CD4-positive, alpha-beta T cell treated with Interleukin-6 for 4 hours (primary cell): ENCODE results near the gene TRIB2.

ENCODE experiments used
- DNase-seq: peaks from one replicate; pipeline ENCODE4 v3.0.0-alpha.2; 2020; ENCODE audit warnings: mixed read lengths

The TRIB2 gene

DNA sequence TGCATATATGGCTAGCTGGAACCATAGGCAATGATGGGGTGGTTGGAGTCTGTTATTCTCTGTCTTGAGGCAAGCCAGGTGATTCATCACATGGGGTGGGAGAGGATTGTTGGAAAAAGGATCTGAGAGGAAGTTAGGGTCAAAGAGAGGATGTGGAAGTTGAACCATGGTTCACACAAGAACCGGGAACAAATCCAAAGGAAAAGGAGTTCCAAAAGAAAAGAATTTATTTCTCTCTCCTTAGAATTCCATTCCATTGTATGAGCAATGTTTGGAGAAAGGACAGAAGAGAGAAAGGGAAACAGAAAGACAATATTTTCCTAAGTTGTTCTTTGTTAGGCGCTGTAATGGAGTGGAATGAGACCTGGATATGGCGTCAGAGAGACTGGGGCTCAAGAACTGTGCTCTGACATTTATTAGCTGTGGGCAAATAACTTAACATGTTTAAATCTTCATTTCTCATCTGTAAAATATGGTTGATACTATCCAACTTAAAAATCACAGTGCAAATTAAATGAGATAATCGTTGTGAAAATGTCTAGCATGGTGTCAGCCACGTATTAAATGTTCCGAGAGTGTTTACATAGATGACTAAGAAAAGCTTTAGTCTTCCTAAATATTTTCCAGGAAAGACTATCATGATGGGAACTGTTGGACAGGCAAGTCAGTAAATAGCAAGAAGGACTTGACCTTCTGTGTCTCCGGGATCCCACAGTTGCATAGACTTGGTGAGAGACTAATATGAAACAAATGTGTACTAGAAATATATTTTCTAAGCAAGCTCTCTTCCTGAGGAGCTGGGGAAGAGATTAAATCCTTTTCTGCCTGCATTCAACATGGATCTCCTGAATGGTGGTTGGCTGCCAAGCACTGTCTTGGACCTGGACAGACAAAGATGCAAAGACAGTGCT is 71.4 kb downstream of the TRIB2 start:
- DNase-seq: no peak

DNA sequence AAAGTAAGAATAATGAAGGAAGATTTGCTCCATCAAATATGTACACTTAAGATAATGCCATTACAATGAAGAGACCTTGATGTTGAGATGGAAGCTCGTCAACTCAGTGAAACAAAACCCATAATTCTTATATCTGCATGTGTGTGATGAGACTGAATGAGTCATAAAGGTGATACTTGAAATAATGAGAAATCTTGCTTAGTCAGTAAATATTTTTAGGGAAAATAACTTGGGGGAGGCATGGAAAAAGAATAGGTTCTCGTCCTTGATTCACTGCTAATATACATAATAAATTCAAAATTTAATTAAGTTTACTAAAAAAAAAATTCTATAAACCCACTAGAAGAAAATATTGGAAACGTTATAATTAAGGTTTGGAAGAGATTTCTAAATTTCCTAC is 75.2 kb downstream of the TRIB2 start:
- no peak for DNase-seq
